H1 (cell line): Measurements from ENCODE around the gene TCTN3.

ENCODE experiments used
- EP300 ChIP-seq, 2 experiments: IDR thresholded peaks; 1 replicate in 1 of 2; 2 replicates in 1 of 2; pipeline ENCODE4 v1.6.1; 2011 to 2012; ENCODE audit warnings: low read depth in 2 of 2, low read length in 2 of 2, mild to moderate bottlenecking in 2 of 2, borderline replicate concordance in 1 of 2, inconsistent platforms in 1 of 2, moderate library complexity in 1 of 2
- GTF2F1 ChIP-seq: IDR thresholded peaks from 2 replicates; pipeline ENCODE4 v1.6.1; 2012; ENCODE audit warnings: low read depth, low read length, improper control_type of control experiment, borderline replicate concordance
- SP1 ChIP-seq: IDR thresholded peaks from 2 replicates; pipeline ENCODE4 v1.6.1; 2011; ENCODE audit warnings: low read depth, low read length

GRCh38 chr10:95646160-95646559 is 47.6 kb downstream of the TCTN3 start:
- TF ChIP-seq EP300 (IDR thresholded peaks at IDR 0.05; ENCODE audit: borderline replicate concordance in 1 of 2, low read depth in 2 of 2, low read length in 2 of 2) (no peak), SP1 (no peak), GTF2F1 (no peak)
